GM21529 (cell line): Measurements from ENCODE around the gene C19orf25.
"Not testable (repeated sequence)": the region's sequence is repeated elsewhere in the genome, so short reads cannot be mapped to it uniquely, and the experiment has no call there.

ENCODE experiments used
- ATAC-seq: cut with Tn5 transposase; IDR thresholded peaks from one replicate; pipeline ENCODE4 v1.9.1; 2021; ENCODE audit not compliant: unreplicated experiment

The C19orf25 gene

GRCh38 chr19:1478934-1479707 is at the start of gene C19orf25:
Gene C19orf25, minus strand, starts transcription at chr19:1479215. Its CDS starts 312 bp downstream, at chr19:1478903.
- peak; percentile 88 for ATAC-seq

DNA sequence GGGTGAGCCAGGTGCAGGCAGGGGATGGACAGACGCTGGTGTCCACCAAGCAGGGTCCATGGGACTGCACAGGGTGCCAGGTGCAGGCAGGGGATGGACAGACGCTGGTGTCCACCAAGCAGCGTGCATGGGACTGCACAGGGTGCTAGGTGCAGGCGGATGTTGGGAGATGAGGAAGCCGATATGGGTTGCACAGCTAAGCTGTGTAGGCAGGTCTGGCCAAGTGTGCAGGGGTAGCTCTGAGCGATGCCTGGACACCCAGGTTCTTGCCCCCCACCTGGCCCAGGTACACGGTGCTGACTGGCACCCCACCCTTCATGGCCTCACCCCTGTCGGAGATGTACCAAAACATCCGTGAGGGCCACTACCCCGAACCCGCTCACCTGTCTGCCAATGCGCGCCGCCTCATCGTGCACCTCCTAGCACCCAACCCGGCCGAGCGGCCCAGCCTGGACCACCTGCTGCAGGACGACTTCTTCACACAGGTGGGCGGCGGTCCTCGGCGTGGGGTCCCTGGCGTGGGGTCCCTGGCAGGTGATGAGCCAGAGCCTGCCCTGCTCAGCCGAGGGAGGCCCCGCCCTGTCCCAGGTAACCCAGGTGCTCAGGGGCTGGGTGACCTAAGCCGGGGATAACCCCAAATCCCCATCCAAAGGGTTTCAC is 48.8 kb upstream of the C19orf25 start:
- no peak for ATAC-seq

DNA sequence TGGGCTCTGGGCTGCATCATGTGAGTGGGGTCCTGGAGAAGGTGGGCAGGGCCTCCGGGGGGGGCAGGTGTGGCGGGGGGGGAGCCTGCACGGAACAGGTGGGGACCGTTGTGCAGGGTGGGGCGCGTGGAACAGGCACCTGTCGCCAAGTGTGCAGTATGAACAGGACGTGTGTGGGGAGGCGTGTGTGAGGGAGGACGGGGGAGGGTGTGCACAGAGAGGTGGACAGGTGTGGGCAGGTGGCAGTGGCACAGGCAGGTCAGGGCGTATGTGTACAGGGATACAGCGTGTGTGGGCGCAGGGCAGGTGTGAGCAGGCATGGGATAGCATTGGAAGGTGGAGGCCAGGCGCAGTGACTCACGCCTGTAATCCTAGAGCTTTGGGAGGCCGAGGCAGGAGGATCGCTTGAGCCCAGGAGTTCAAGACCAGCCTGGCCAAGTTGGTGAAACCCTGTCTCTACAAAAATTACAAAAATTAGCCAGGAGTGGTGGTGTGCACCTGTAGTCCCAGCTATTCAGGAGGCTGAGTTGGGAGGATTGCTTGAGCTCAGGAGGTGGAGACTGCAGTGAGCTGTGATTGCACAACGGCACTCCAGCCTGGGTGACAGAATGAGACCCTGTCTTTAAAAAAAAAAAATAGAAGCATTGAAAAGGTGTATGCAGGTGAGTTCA is 48.1 kb upstream of the C19orf25 start:
- ATAC-seq: no peak

DNA sequence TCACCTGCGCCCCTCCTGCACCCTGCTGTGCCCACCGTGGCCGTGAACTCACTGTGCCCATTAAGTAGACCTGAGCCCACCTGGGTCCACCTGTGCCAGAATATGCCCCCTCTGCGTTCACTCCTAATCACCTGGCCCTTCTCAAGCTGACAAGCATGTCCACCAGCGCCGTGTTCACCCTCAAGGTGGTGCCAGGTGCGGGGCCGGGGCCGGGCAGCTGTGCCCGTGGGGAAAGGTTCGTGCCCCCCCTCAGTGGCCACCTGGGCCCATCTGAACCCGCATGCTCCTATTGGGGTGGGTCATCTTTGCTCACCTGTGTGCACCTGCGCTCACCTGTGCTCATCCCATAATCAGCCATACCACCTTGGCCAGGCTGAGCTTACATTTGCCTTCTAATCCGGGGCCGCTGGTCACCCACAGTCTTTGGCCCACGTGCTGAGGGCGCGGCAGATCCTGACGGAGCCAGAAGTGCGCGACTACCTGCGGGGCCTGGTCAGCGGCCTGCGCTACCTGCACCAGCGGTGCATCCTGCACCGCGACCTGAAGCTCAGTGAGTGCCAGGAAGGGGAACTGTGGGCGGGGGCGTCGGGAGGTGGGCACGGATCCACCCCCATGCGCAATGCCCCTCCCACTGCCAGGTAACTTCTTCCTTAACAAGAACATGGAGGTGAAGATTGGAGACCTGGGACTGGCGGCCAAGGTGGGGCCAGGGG is 47.2 kb upstream of the C19orf25 start:
- no peak for ATAC-seq

DNA sequence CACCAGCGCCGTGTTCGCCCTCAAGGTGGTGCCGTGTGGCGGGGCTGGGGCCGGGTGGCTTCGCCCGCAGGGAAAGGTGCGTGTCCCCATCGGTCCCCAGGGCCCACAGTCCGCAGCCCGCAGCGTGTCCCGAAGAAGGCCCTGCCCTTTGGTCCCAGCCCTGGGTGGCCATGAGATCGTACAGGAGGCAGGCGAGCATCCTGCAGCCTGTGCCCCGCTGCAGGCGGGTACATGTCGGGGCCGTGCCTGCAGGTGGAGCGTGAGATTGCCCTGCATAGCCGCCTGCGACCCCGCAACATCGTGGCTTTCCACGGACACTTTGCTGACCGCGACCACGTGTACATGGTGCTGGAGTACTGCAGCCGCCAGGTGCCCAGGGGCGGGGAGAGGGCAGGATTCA is 46.3 kb upstream of the C19orf25 start:
- ATAC-seq: no peak

GRCh38 chr19:1524972-1525325 is 45.9 kb upstream of the C19orf25 start:
- no peak for ATAC-seq

GRCh38 chr19:1524287-1524971 is 45.4 kb upstream of the C19orf25 start:
- ATAC-seq: no peak

DNA sequence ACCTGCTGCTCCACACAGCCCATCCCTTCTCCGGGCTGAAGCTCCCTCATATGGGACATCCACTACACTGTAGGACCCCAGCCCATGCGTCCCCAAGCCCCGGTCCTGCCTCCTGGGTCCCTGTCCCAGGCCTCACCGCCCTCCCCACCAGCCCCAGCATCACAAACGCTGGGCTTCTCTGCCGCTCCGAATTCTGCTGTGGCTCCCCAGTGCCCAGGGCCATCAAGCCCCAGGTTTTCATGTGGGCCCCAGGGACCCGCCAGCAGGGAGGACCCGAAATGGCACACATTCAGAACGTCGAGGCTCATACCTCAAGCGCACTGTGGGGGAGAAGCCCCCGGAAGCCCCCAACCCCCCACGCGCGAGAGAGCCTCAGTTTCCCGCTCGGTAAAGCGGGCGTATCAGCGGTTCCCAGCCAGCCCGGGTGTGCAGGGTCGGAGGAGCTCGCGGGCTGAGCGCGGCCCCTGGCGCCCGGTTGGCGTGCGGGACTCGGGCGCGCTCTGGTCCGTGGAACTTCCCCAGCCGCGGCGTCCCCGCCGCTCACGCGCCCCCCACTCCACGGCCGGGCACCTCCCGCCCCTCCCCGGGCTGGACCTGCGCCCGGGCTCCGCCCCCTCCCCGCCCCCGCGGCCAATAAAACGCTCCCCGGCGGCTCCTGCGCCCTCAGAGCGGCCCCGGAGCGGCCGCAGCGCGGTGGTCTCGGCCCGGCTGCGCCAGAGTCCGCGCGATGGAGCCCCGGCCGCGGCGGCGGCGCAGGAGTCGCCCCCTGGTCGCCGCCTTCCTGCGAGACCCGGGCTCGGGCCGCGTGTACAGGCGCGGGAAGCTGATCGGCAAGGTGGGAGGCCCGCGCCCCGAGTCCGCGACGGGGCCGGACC is 44.6 kb upstream of the C19orf25 start, which contains the start of gene PLK5:
PLK5 (plus strand) TSS at position 666 of the 875 bp plus-strand sequence. CDS start 2,920 bp downstream, outside the sequence.
- no peak for ATAC-seq

DNA sequence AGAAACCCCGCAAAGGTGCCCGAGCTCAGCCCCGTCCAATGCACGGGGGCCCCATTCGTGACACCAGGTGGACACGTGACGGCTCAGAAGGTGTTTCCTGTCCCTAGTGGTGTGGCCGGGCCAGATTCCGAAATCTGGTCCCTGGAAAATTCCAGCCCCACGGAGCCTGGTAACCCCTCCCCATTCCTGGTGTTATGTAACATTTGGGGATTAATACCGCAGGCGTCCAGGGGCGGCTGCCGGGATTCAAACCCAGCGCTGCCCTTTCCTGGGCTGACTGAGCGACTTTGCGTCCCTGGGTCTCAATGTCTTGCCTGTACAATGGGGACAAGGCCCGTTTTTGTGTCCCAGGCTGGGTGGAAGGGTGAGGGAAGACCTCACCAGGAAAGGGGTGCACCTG is 43.8 kb upstream of the C19orf25 start:
- no peak for ATAC-seq

- ATAC-seq: no peak
Measured at GRCh38 chr19:1522061-1522460, 43.0 kb upstream of the C19orf25 start.

DNA sequence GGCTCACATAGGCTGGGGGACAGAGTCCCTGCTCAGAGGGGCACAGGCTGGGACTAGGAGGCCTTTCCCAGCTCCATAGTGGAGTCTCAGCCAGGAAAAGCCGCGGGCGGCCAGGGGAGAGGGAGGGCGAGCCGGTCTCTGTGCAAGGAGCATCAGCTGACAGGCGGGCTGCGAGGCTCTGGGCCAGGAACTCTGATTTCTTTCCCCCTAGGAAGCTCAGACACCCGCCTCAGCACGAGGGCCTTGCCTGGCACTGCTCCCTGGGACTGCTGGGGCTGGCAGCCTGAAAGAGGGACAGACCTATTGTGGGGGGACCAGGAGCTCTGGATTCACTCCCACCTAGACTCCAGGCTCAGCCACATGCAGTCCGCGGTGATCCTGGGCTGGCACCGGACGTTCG is 42.6 kb upstream of the C19orf25 start:
- no peak for ATAC-seq

DNA sequence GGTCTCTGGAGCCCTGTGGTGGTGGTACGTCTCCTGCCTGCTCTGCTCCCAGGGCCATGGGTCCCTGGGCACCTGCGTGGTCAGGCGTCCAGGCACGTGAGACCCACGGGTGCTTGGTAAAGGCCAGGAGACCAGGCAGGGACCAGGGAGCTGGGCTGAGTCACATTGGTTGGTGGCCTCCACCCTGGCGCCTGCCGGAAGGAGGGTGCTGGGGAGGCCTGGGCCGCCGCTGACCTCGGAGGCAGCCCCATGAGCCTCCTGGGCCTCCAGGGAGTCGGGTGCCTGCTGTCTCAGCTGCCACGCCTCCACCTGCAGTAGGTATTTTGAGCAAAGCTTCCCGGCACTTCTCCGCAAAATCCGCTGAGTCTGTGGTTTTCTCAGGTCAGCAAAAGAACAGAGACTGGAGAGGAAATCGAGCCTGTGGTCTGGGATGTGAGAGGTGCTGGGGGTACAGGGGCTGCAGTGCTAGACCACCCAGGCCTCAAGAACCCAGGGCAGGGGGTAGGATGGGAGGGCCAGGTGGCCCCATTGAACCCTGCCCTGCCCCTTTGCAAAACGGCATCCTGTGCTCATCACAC is 41.3 kb upstream of the C19orf25 start:
- ATAC-seq: no peak

DNA sequence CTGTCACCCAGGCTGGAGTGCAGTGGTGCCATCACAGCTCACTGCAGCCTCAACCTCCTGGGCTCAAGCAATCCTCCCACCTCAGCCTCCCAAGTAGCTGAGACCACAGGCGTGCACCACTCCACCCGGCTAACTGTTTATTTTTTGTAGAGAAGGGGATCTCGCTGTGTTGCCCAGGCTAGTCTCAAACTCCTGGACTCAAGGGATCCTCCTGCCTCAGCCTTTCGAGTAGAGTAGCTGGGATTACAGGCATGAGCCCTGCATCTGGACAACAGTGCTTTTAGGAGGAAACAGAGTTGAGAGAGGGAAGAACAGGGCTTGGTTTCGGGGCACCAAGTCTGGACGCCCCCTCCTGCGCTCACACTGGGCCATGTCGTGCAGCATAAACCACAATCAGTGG is 40.8 kb upstream of the C19orf25 start:
- ATAC-seq: not testable (repeated sequence)

GRCh38 chr19:1518471-1518870 is 39.5 kb upstream of the C19orf25 start:
- ATAC-seq: no peak

GRCh38 chr19:1516395-1516753 is 37.4 kb upstream of the C19orf25 start:
- ATAC-seq: no peak

DNA sequence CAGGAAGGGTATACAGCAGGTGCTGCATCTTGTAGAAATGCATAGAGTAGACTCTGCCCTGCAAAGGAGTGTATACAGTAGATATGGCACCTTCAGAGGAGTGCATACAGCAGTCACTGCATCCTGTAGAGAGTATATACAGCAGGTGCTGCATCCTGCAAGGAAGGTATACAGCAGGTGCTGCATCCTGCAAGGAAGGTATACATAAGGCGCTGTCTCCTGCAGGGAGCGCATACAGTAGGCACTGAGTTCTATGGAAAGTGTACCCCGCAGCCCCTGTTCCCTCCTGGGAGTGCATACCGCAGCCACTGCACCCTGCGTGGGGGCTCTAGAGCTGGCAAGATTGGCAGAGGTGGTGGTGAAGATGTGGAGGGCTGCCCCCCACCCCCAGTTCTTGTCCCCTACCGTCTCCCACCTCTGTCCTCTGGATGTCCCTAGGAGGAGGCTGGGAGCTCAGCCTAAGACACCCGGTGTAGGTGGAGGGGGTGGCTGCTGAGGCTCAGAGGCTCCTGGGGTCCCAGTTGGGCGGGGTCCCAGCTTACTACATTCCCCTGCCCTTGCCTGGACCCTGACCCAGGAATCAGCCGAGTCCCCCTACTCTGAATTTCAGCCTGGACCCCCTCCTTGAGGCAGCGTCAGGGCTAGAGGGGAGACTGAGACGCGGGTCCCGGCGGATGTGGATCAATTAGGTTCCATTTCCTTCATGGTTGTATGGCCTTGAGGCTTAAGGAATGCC is 36.1 kb upstream of the C19orf25 start:
- no peak for ATAC-seq

- ATAC-seq: no peak
Measured at GRCh38 chr19:1514295-1514661, 35.3 kb upstream of the C19orf25 start.

- no peak for ATAC-seq
Measured at GRCh38 chr19:1513499-1514294, 34.7 kb upstream of the C19orf25 start.
